Caco-2 (cell line): ENCODE measurements around the gene ARHGEF12. TPM values are rescaled to one million over a fixed set of nuclear protein-coding genes. Genes with fewer than 3 reads are reported as not detected.

ENCODE experiments used
- BruUV-seq: library from RNA; stranded (reverse); fragments of 400-500 nt; replicated peaks from 2 replicates; lab custom pipeline; 2021; lab: Mats Ljungman, UMichigan
- CTCF ChIA-PET: fragments of 300-600 bp; sonication (Branson Sonifier 250); formaldehyde crosslinking; loops from one replicate; lab custom pipeline; 2022; ENCODE audit warnings: antibody characterized with exemption; lab: Charles Lee
- POLR2A ChIA-PET: fragments of 300-600 bp; sonication (Branson Sonifier 250); formaldehyde crosslinking; loops from one replicate; lab custom pipeline; 2022; ENCODE audit warnings: antibody characterized with exemption; lab: Charles Lee
- DNase-seq, 2 experiments: peaks; one replicate each; pipeline versions ENCODE4 v3.0.0 to v3.0.0-alpha.2; 2020 to 2022
- H3K27me3 ChIP-seq: replicated peaks from 2 replicates; pipeline ENCODE4 v1.6.0; 2011; ENCODE audit warnings: low read length; ENCODE audit not compliant: control insufficient read depth, insufficient read depth
- H3K36me3 ChIP-seq: 2 replicates; pipeline ENCODE4 v1.5.1; 2011; ENCODE audit warnings: low read length; ENCODE audit not compliant: control insufficient read depth, insufficient read depth
- H3K4me1 ChIP-seq: fragments of 250-450 bp; sonication (Bioruptor Pico); 2 replicates; pipeline ENCODE4 v1.5.1; 2020; ENCODE audit warnings: mild to moderate bottlenecking
- H3K4me3 ChIP-seq: 2 replicates; pipeline ENCODE4 v1.5.1; 2011; ENCODE audit warnings: low read depth, mild to moderate bottlenecking, control low read depth, low read length
- H3K9me3 ChIP-seq: fragments of 250-450 bp; sonication (Bioruptor Pico); 2 replicates; pipeline ENCODE4 v1.5.1; 2020; ENCODE audit warnings: mild to moderate bottlenecking, moderate library complexity
- H3K27ac Mint-ChIP-seq: one replicate; pipeline ENCODE4 v1.8.0; 2022; ENCODE audit warnings: mixed read lengths; ENCODE audit not compliant: unreplicated experiment
- H3K27me3 Mint-ChIP-seq: one replicate; pipeline ENCODE4 v1.8.0; 2022; ENCODE audit warnings: mixed read lengths; ENCODE audit not compliant: insufficient read depth, unreplicated experiment
- H3K36me3 Mint-ChIP-seq: one replicate; pipeline ENCODE4 v1.8.0; 2022; ENCODE audit warnings: mild to moderate bottlenecking, mixed read lengths; ENCODE audit not compliant: insufficient read depth, unreplicated experiment
- H3K4me1 Mint-ChIP-seq: one replicate; pipeline ENCODE4 v1.8.0; 2022; ENCODE audit warnings: low read depth, mixed read lengths; ENCODE audit not compliant: unreplicated experiment
- H3K4me3 Mint-ChIP-seq: one replicate; pipeline ENCODE4 v1.8.0; 2022; ENCODE audit warnings: mild to moderate bottlenecking, moderate library complexity, mixed read lengths; ENCODE audit not compliant: unreplicated experiment
- H3K9me3 Mint-ChIP-seq: one replicate; pipeline ENCODE4 v1.8.0; 2022; ENCODE audit warnings: mixed read lengths; ENCODE audit not compliant: unreplicated experiment
- intact Hi-C: fragments of 100-400 bp; cut with micrococcal nuclease; formaldehyde crosslinking; loops from one replicate; pipeline ENCODE4 v1.10.0; 2022; ENCODE audit not compliant: unreplicated experiment
- total RNA-seq: library from RNA; stranded (reverse); gene quantifications from 2 replicates; pipeline ENCODE4 v1.2.3, GENCODE V29; 2022
- TF ChIP-seq, protein P1 (sequence below), 2 experiments: fragments of 200-600 bp in 1 of 2; IDR thresholded peaks; 1 replicate in 1 of 2; 2 replicates in 1 of 2; pipeline versions ENCODE4 v1.5.1 to v1.8.0; 2011 to 2022; ENCODE audit warnings: antibody characterized with exemption in 1 of 2, control low read depth in 1 of 2, inconsistent platforms in 1 of 2, low read depth in 1 of 2, low read length in 1 of 2, mild to moderate bottlenecking in 1 of 2, moderate library complexity in 1 of 2; ENCODE audit not compliant: insufficient read depth in 1 of 2, severe bottlenecking in 1 of 2, unreplicated experiment in 1 of 2

ARHGEF12 gene
- total RNA-seq, 1 experiment from 2014 or later = 89.3 TPM

- peaks cover 1% of the 10 kb centered on the region for H3K36me3 ChIP-seq
- Mint-ChIP-seq H3K27ac (no peak overlapping the region), H3K27me3 (no peaks in the 10 kb centered on the region), H3K4me3 (no peak overlapping the region), H3K36me3 (peaks cover 86% of the 10 kb centered on the region), H3K9me3 (no peaks in the 10 kb centered on the region), H3K4me1 (no peaks in the 10 kb centered on the region)
- TF ChIP-seq, protein P1, sequence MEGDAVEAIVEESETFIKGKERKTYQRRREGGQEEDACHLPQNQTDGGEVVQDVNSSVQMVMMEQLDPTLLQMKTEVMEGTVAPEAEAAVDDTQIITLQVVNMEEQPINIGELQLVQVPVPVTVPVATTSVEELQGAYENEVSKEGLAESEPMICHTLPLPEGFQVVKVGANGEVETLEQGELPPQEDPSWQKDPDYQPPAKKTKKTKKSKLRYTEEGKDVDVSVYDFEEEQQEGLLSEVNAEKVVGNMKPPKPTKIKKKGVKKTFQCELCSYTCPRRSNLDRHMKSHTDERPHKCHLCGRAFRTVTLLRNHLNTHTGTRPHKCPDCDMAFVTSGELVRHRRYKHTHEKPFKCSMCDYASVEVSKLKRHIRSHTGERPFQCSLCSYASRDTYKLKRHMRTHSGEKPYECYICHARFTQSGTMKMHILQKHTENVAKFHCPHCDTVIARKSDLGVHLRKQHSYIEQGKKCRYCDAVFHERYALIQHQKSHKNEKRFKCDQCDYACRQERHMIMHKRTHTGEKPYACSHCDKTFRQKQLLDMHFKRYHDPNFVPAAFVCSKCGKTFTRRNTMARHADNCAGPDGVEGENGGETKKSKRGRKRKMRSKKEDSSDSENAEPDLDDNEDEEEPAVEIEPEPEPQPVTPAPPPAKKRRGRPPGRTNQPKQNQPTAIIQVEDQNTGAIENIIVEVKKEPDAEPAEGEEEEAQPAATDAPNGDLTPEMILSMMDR (IDR thresholded peaks at IDR 0.05; ENCODE audit: insufficient read depth in 1 of 2, low read depth in 1 of 2, low read length in 1 of 2, severe bottlenecking in 1 of 2, unreplicated experiment in 1 of 2) = no peak
- no peaks in the 10 kb centered on the region for H3K27me3 ChIP-seq
- ChIA-PET CTCF (no interaction called here), POLR2A (no interaction called here)
- no peaks in the 10 kb centered on the region for H3K4me1 ChIP-seq
- BruUV-seq = no TSS peak
- no peaks in the 10 kb centered on the region for H3K9me3 ChIP-seq
- no peak for DNase-seq
- H3K4me3 ChIP-seq = no peak overlapping the region
- intact Hi-C loops = no loop called here
Observed at GRCh38 chr11:120482149-120482548, 145.9 kb downstream of the ARHGEF12 start.

DNA sequence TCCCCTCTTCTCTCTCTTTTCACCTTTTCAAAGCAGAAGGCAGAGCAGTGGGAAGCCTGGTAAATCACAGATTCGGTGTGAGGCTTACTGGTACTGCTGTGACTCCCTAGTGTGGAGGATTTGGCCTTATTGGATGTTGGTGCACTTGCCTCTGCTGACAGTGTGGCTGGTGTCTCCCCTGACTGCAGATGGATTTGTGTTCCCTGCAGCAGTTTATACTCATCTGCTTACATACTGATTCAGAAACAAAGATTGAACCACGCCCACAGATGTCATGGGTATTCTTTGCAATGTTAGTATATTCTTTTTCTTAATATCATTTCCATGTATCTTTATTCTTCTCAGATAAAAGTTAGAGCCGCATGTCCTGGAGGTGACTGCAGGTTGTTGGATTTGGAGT lies 148.5 kb downstream of the ARHGEF12 start:
- Histone ChIP-seq H3K4me1 (no peaks in the 10 kb centered on the region), H3K36me3 (no peaks in the 10 kb centered on the region; the same call in none of the 2 replicates), H3K9me3 (no peaks in the 10 kb centered on the region), H3K27me3 (no peaks in the 10 kb centered on the region), H3K4me3 (no peak overlapping the region)
- intact Hi-C loops = no loop called here
- CTCF ChIA-PET = no interaction called here
- peaks cover 65% of the 10 kb centered on the region for H3K36me3 Mint-ChIP-seq
- H3K27me3 Mint-ChIP-seq = no peaks in the 10 kb centered on the region
- DNase-seq = no peak
- no peaks in the 10 kb centered on the region for H3K9me3 Mint-ChIP-seq
- TF ChIP-seq, protein P1 (IDR thresholded peaks at IDR 0.05; ENCODE audit: insufficient read depth in 1 of 2, low read depth in 1 of 2, low read length in 1 of 2, severe bottlenecking in 1 of 2, unreplicated experiment in 1 of 2) = no peak
- H3K27ac Mint-ChIP-seq = no peak overlapping the region
- POLR2A ChIA-PET = no interaction called here
- H3K4me3 Mint-ChIP-seq = no peak overlapping the region
- no peaks in the 10 kb centered on the region for H3K4me1 Mint-ChIP-seq
- BruUV-seq = no TSS peak

- Histone ChIP-seq H3K4me1 (no peaks in the 10 kb centered on the region), H3K4me3 (no peak overlapping the region), H3K27me3 (no peaks in the 10 kb centered on the region), H3K9me3 (no peaks in the 10 kb centered on the region), H3K36me3 (no peaks in the 10 kb centered on the region; the same call in none of the 2 replicates)
- no peaks in the 10 kb centered on the region for H3K27me3 Mint-ChIP-seq
- TF ChIP-seq, protein P1 (IDR thresholded peaks at IDR 0.05; ENCODE audit: insufficient read depth in 1 of 2, low read depth in 1 of 2, low read length in 1 of 2, severe bottlenecking in 1 of 2, unreplicated experiment in 1 of 2) = no peak
- H3K4me3 Mint-ChIP-seq = no peak overlapping the region
- POLR2A ChIA-PET = no interaction called here
- BruUV-seq = no TSS peak
- intact Hi-C loops = no loop called here
- H3K27ac Mint-ChIP-seq = no peak overlapping the region
- no peak for DNase-seq
- CTCF ChIA-PET = no interaction called here
- H3K4me1 Mint-ChIP-seq = no peaks in the 10 kb centered on the region
- H3K9me3 Mint-ChIP-seq = no peaks in the 10 kb centered on the region
- H3K36me3 Mint-ChIP-seq = peaks cover 51% of the 10 kb centered on the region
Observed at GRCh38 chr11:120486138-120486537, 149.9 kb downstream of the ARHGEF12 start.
